Measurements from ENCODE around the gene SLC38A8. TPM values are rescaled to one million over a fixed set of nuclear protein-coding genes. Genes with fewer than 3 reads are reported as not detected.

Gene SLC38A8
- polyA plus RNA-seq, 1 donor from 2014 or later, result not detected

DNA sequence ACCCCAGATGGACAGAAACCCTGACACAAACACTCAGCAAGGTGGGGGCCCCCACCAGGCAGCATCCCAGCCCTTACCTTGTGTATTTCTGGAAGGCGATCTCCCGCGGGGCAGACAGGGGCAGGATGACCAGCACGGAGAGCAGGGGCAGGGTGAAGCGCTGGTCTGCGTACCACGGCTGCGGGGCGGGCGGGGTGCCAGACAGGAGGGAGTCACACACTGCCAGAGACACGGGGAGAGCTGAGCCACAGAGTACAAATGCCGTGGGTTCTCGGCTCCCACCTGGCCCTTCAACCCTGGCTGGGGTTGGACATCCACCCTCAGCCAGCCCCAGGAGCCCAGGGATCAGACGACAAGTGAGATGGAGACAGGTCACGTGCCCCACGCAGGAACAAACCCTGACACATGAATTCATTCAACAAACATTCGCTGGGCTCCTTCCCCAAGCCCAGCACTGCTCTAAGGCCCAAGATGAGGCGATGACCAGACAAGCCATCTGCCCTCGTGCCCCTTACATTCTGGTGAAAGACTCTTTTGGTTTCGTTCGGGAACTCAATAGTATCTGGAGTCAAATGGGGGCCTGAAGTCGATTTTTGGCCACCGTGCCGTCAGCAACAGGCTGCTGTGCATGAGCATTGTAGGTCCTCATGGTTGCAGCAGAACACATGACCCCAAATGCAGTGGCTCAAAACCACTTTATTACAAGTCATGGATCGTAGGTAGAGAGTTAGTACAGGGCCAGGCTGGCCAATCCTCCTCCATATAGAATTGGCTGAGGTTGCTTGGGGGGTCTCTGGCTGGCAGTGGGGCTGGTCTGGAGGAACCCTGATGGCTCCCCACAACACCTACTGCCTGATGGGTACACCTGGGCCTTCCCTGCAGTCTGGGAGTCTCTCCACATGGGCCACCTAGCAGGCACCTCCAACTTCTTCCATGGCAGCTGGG, 9.1 kb downstream of the SLC38A8 start:
- TF ChIP-seq RAD21 (conservative IDR thresholded peaks at IDR 0.05), result no peak
- no peak for TF ChIP-seq POLR2AphosphoS5 (IDR thresholded peaks at IDR 0.05)
- no peak for TF ChIP-seq TAF1 (IDR thresholded peaks at IDR 0.05; ENCODE audit: low read depth)
- TF ChIP-seq SMC3 (conservative IDR thresholded peaks at IDR 0.05; ENCODE audit: poor library complexity), result no peak
- no peak for TF ChIP-seq EP300 (conservative IDR thresholded peaks at IDR 0.05; ENCODE audit: poor library complexity, severe bottlenecking)
- TF ChIP-seq EZH2 (IDR thresholded peaks at IDR 0.05; ENCODE audit: borderline replicate concordance, insufficient read depth, low read length, poor library complexity, severe bottlenecking), result no peak
- TF ChIP-seq CTCF (IDR thresholded peaks at IDR 0.05; ENCODE audit: poor library complexity, severe bottlenecking), result no peak
- no peak for TF ChIP-seq MXI1 (conservative IDR thresholded peaks at IDR 0.05; ENCODE audit: poor library complexity, severe bottlenecking)
- TF ChIP-seq, protein P1, sequence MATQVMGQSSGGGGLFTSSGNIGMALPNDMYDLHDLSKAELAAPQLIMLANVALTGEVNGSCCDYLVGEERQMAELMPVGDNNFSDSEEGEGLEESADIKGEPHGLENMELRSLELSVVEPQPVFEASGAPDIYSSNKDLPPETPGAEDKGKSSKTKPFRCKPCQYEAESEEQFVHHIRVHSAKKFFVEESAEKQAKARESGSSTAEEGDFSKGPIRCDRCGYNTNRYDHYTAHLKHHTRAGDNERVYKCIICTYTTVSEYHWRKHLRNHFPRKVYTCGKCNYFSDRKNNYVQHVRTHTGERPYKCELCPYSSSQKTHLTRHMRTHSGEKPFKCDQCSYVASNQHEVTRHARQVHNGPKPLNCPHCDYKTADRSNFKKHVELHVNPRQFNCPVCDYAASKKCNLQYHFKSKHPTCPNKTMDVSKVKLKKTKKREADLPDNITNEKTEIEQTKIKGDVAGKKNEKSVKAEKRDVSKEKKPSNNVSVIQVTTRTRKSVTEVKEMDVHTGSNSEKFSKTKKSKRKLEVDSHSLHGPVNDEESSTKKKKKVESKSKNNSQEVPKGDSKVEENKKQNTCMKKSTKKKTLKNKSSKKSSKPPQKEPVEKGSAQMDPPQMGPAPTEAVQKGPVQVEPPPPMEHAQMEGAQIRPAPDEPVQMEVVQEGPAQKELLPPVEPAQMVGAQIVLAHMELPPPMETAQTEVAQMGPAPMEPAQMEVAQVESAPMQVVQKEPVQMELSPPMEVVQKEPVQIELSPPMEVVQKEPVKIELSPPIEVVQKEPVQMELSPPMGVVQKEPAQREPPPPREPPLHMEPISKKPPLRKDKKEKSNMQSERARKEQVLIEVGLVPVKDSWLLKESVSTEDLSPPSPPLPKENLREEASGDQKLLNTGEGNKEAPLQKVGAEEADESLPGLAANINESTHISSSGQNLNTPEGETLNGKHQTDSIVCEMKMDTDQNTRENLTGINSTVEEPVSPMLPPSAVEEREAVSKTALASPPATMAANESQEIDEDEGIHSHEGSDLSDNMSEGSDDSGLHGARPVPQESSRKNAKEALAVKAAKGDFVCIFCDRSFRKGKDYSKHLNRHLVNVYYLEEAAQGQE (IDR thresholded peaks at IDR 0.05; ENCODE audit: borderline replicate concordance), result no peak
- no peaks in the 10 kb centered on the region for H3K36me3 ChIP-seq (ENCODE audit: insufficient read depth, low read length)

DNA sequence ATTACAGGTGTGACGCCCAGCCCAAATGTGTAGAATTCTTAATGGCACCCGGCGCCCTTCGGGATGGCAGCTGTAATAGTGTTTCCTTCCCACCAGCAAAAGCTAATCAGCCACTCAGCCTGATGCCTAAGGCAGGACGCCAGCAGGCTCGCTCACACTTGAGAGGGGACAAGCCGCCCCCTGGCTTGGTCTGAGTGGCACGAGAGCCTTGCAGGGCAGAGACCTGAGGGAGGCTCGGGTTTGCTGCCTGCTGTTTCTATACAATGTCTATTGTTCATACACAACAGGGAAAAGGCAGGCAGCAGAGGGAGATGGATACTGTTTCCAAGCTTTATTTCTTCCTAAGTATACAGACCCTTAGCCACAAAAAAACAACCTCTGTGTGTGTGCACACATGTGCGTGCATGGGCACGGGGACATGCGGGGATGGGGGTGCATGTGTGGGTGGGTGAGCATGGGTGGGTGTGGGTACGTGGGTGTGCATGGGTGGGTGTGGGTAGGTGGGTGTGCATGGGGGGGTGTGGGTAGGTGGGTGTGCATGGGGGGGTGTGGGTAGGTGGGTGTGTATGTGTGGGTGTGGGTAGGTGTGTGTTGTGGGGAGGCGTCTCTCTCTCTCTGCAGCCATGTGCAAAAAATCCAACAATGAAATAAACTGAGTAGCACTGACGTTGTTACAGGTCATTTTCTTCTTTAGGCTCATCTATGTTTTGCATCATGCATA, 10.0 kb downstream of the SLC38A8 start:
- H3K79me2 ChIP-seq (replicated peaks; ENCODE audit: insufficient read depth, low read length), result no peaks in the 10 kb centered on the region
- H3F3A ChIP-seq (ENCODE audit: insufficient read depth, low read length, poor library complexity, severe bottlenecking), result no peaks in the 10 kb centered on the region
- H3K9ac ChIP-seq (ENCODE audit: low read length), result no peak overlapping the region
- no peak for TF ChIP-seq RAD21 (conservative IDR thresholded peaks at IDR 0.05)
- TF ChIP-seq SMC3 (conservative IDR thresholded peaks at IDR 0.05; ENCODE audit: poor library complexity), result no peak
- TF ChIP-seq EP300 (conservative IDR thresholded peaks at IDR 0.05; ENCODE audit: poor library complexity, severe bottlenecking), result no peak
- TF ChIP-seq, protein P1 (IDR thresholded peaks at IDR 0.05; ENCODE audit: borderline replicate concordance), result no peak
- TF ChIP-seq MXI1 (conservative IDR thresholded peaks at IDR 0.05; ENCODE audit: poor library complexity, severe bottlenecking), result no peak
- no peak for TF ChIP-seq EZH2 (IDR thresholded peaks at IDR 0.05; ENCODE audit: borderline replicate concordance, insufficient read depth, low read length, poor library complexity, severe bottlenecking)
- no peak for TF ChIP-seq CTCF (IDR thresholded peaks at IDR 0.05; ENCODE audit: poor library complexity, severe bottlenecking)
- no peak for TF ChIP-seq TAF1 (IDR thresholded peaks at IDR 0.05; ENCODE audit: low read depth)
- no peak for TF ChIP-seq POLR2AphosphoS5 (IDR thresholded peaks at IDR 0.05)
- H4K20me1 ChIP-seq (ENCODE audit: insufficient read depth), result no peaks in the 10 kb centered on the region
- H2AFZ ChIP-seq (ENCODE audit: low read depth, low read length), result no peak overlapping the region
- H3K36me3 ChIP-seq (ENCODE audit: insufficient read depth, low read length), result no peaks in the 10 kb centered on the region
- no peaks in the 10 kb centered on the region for H3K27me3 ChIP-seq (ENCODE audit: insufficient read depth, low read depth, low read length)
- H3K9me3 ChIP-seq (ENCODE audit: low read length), result no peaks in the 10 kb centered on the region
- no peak overlapping the region for H3K4me2 ChIP-seq (ENCODE audit: low read length)
- H3K9me2 ChIP-seq (ENCODE audit: insufficient read depth, low read length), result no peaks in the 10 kb centered on the region
- no peak overlapping the region for H3K4me3 ChIP-seq (ENCODE audit: low read length)
- H3K27ac ChIP-seq (ENCODE audit: low read length), result no peak overlapping the region

More for the DNA sequence above, 9.1 kb downstream of the SLC38A8 start:
- Histone ChIP-seq H3K27ac (ENCODE audit: low read length) (no peak overlapping the region), H3K79me2 (replicated peaks; ENCODE audit: insufficient read depth, low read length) (no peaks in the 10 kb centered on the region), H3K4me3 (ENCODE audit: low read length) (no peak overlapping the region), H3K27me3 (ENCODE audit: insufficient read depth, low read depth, low read length) (no peaks in the 10 kb centered on the region), H3K9me2 (ENCODE audit: insufficient read depth, low read length) (no peaks in the 10 kb centered on the region), H3F3A (ENCODE audit: insufficient read depth, low read length, poor library complexity, severe bottlenecking) (no peaks in the 10 kb centered on the region), H3K4me2 (ENCODE audit: low read length) (no peak overlapping the region), H3K9ac (ENCODE audit: low read length) (no peak overlapping the region), H4K20me1 (ENCODE audit: insufficient read depth) (no peaks in the 10 kb centered on the region), H3K9me3 (ENCODE audit: low read length) (no peaks in the 10 kb centered on the region), H2AFZ (ENCODE audit: low read depth, low read length) (no peak overlapping the region)
